ENCODE results near the gene TAS2R19.

Gene TAS2R19

GRCh38 chr12:10998204-10998603 lies 24.2 kb downstream of the TAS2R19 start, which contains the start of gene TAS2R20:
Gene TAS2R20 (minus strand): TSS chr12:10998304. CDS start chr12:10997875, 429 bp downstream.
- intact Hi-C loops (cut with DNase I), result no loop called here
- no peak for DNase-seq

DNA sequence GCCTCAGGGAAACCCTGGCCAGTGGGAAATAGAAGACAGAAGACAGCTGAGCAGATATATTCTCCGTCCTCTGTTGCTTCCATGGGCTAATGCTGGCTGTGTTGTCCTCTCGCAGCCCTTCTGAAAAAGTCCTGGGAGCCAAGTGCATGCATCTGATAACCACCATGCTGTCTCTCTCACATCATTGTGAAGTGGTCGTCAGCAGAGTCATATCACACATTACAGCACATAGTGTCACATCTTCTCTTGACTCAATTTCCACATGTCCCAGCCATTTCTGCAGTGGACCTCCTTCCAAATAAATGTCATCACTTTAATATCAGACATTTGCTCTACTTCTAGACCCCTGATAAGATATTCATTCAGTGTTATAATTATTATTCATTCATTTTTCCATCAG lies 28.1 kb downstream of the TAS2R19 start:
- no peak for DNase-seq
- intact Hi-C loops (cut with DNase I), result no loop called here

GRCh38 chr12:10989107-10989506 lies 33.3 kb downstream of the TAS2R19 start:
- intact Hi-C loops (cut with DNase I), result no loop called here
- no peak for DNase-seq

DNA sequence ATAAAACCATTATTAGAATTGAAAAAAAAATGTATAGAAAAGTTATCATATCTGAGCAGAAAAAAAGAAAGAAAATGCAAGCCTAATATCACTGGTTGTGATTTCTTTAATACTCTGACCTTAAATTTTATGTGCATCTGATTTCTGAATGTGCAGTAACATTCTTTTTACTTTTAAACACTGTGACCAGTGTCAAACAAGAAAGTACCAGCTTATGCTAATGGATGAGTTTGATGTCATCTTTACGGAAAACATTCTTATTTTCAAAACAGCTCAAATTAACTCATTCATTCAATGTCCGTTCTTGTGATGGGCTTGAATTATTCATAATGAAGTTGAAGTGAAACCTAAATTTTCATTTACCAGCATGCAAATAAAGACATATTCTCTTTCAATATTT lies 35.6 kb downstream of the TAS2R19 start, which contains the start of gene TAS2R50:
Gene TAS2R50, minus strand, starts transcription at position 101 of the 400 bp plus-strand sequence. Its CDS starts 52 bp downstream, at position 49.
- intact Hi-C loops (cut with DNase I), result no loop called here
- DNase-seq, result no peak

- no peak for DNase-seq
- intact Hi-C loops (cut with DNase I), result no loop called here
These were observed 40.2 kb downstream of the TAS2R19 start for GRCh38 chr12:10982244-10982643.

GRCh38 chr12:10974965-10975364 lies 47.5 kb downstream of the TAS2R19 start:
- intact Hi-C loops (cut with DNase I), result no loop called here
- DNase-seq, result no peak

All from posterior cingulate gyrus (tissue), 11 donors.